ENCODE results near the gene OR8D1. TPM values are rescaled to one million over a fixed set of nuclear protein-coding genes. Genes with fewer than 3 reads are reported as not detected.
"Not testable (repeated sequence)": the region's sequence is repeated elsewhere in the genome, so short reads cannot be mapped to it uniquely, and the experiment has no call there.

The OR8D1 gene
- total RNA-seq, 1 donor from 2014 or later = not detected

DNA sequence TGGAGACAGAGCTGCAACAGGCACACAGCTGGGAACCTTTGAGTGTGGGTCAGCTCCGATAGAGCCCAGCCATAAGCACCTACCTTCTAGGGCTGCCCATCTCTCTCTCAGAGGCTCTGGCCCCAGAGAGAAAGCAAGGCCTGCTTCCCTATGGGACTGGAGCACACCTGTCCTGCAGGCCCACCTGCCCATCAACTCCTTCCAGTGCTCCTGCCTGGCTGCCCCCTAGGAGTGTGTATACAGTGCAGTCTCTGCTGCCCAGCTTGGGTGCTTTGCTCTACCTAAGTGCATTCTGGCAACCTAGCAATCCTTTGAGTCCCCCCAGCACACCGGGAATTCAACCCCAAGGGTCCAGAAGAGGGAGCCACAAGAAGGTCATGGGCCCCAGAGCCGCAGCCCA lies 36.5 kb downstream of the OR8D1 start:
- Mint-ChIP-seq H3K4me1 (ENCODE audit: unreplicated experiment) (no peaks in the 10 kb centered on the region), H3K36me3 (no peaks in the 10 kb centered on the region), H3K27me3 (no peaks in the 10 kb centered on the region), H3K9me3 (peaks cover 15% of the 10 kb centered on the region), H3K27ac (no peak overlapping the region), H3K4me3 (no peak overlapping the region)
- no peak for DNase-seq (ENCODE audit: extremely low spot score, unreplicated experiment)
- TF ChIP-seq, protein P1, sequence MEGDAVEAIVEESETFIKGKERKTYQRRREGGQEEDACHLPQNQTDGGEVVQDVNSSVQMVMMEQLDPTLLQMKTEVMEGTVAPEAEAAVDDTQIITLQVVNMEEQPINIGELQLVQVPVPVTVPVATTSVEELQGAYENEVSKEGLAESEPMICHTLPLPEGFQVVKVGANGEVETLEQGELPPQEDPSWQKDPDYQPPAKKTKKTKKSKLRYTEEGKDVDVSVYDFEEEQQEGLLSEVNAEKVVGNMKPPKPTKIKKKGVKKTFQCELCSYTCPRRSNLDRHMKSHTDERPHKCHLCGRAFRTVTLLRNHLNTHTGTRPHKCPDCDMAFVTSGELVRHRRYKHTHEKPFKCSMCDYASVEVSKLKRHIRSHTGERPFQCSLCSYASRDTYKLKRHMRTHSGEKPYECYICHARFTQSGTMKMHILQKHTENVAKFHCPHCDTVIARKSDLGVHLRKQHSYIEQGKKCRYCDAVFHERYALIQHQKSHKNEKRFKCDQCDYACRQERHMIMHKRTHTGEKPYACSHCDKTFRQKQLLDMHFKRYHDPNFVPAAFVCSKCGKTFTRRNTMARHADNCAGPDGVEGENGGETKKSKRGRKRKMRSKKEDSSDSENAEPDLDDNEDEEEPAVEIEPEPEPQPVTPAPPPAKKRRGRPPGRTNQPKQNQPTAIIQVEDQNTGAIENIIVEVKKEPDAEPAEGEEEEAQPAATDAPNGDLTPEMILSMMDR (conservative IDR thresholded peaks at IDR 0.05) = no peak

DNA sequence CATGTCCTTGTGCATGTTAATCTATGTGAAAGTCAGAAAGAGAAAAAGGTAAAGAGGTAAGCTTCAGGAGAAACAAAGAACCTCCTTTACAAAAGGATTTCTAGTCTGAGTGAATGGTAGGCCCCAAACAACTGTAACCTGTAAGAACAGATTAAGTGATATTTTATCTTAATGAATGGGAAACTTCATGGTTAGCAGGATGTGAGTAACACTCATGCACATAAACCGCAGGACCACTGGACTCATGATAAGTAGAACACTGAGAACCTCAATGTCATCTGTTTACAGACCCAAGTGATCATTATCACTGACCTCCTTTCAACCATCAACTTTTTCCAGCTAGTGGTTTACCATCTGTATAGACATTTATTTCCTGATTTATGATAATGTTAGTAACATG lies 37.7 kb downstream of the OR8D1 start:
- no peak overlapping the region for H3K27ac Mint-ChIP-seq
- no peak for DNase-seq (ENCODE audit: extremely low spot score, unreplicated experiment)
- H3K27me3 Mint-ChIP-seq = no peaks in the 10 kb centered on the region
- H3K36me3 Mint-ChIP-seq = no peaks in the 10 kb centered on the region
- H3K4me1 Mint-ChIP-seq (ENCODE audit: unreplicated experiment) = no peaks in the 10 kb centered on the region
- TF ChIP-seq, protein P1 (conservative IDR thresholded peaks at IDR 0.05) = no peak
- H3K9me3 Mint-ChIP-seq = peaks cover 8% of the 10 kb centered on the region
- H3K4me3 Mint-ChIP-seq = no peak overlapping the region

- Mint-ChIP-seq H3K27me3 (no peaks in the 10 kb centered on the region), H3K4me1 (ENCODE audit: unreplicated experiment) (no peaks in the 10 kb centered on the region), H3K36me3 (no peaks in the 10 kb centered on the region), H3K9me3 (no peaks in the 10 kb centered on the region), H3K4me3 (no peak overlapping the region), H3K27ac (no peak overlapping the region)
- no peak for DNase-seq (ENCODE audit: extremely low spot score, unreplicated experiment)
- TF ChIP-seq, protein P1 (conservative IDR thresholded peaks at IDR 0.05) = no peak
Observed at GRCh38 chr11:124274000-124274399, 39.7 kb downstream of the OR8D1 start.

DNA sequence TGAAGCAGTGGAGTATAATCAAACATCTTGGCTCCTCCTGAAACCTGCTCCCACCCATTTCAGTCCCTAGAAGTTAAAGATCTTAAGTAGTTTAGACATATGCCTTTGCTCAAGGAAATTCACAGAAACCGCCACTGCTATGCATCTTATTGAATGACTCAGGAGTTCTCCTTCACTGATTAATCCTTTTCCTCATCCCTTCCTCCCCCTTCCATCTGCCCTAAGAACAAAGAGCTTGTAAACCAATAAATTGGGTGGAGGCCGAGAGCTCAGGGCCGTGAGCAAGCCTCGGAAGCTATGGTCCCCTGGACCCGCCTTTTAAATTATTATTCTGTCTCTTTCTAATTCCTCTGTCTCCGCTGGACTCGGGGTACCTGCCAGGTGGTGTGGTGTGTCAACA lies 42.9 kb downstream of the OR8D1 start:
- H3K27me3 Mint-ChIP-seq; H3K4me3 Mint-ChIP-seq; H3K36me3 Mint-ChIP-seq; DNase-seq (ENCODE audit: extremely low spot score, unreplicated experiment); H3K9me3 Mint-ChIP-seq; H3K4me1 Mint-ChIP-seq (ENCODE audit: unreplicated experiment); H3K27ac Mint-ChIP-seq: not testable (repeated sequence)

GRCh38 chr11:124265041-124265440 lies 48.7 kb downstream of the OR8D1 start:
- not testable (repeated sequence) for H3K27me3 Mint-ChIP-seq; H3K4me3 Mint-ChIP-seq; H3K36me3 Mint-ChIP-seq; DNase-seq (ENCODE audit: extremely low spot score, unreplicated experiment); H3K27ac Mint-ChIP-seq; H3K4me1 Mint-ChIP-seq (ENCODE audit: unreplicated experiment); H3K9me3 Mint-ChIP-seq

DNA sequence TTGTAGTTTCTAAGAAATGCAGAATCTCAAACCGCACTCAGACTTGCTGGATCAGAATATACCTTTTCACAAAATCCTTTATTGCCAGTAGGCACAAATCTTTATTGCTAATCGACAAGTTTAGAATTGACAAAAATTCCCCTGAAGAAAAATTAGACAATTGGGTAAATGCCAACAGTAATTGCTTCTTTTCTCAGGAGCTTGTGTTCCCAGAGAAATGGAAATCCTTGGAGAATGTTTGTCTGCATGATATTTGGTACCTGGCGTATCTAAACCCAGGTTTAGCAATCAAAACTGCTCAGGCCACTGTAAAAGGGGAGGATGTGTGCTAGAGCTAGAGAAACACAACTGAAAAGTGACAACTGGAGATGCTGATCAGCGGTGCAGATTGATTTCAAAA lies 57.7 kb downstream of the OR8D1 start, which contains the start of gene OR8G5:
TSS of gene OR8G5 (plus strand) at position 301 of the 400 bp plus-strand sequence. CDS start 8,556 bp downstream, outside the sequence.
- peaks cover 4% of the 10 kb centered on the region for H3K27me3 Mint-ChIP-seq
- no peaks in the 10 kb centered on the region for H3K4me1 Mint-ChIP-seq (ENCODE audit: unreplicated experiment)
- TF ChIP-seq, protein P1 (conservative IDR thresholded peaks at IDR 0.05) = no peak
- no peak for DNase-seq (ENCODE audit: extremely low spot score, unreplicated experiment)
- no peaks in the 10 kb centered on the region for H3K9me3 Mint-ChIP-seq
- H3K27ac Mint-ChIP-seq = no peak within 1 kb of the TSS
- H3K36me3 Mint-ChIP-seq = no peaks in the 10 kb centered on the region
- no peak within 1 kb of the TSS for H3K4me3 Mint-ChIP-seq

Other genes starting within 250 kb of the OR8D1 start
- gene VWA5A, start 198.5 kb downstream of the OR8D1 start, total RNA-seq (ENCODE audit: low replicate concordance) = 29.7 and 42.9 TPM in 2 replicates
- gene OR10D3, start 130.6 kb downstream of the OR8D1 start, total RNA-seq (ENCODE audit: low replicate concordance) = 0.26 TPM in 1 of 2 replicates, not detected in the other
- gene OR8G1, start 72.9 kb downstream of the OR8D1 start, total RNA-seq (ENCODE audit: low replicate concordance) = not detected in 2 replicates
- gene OR8G5, start 57.6 kb downstream of the OR8D1 start, total RNA-seq (ENCODE audit: low replicate concordance) = 0.26 TPM in 1 of 2 replicates, not detected in the other
- gene OR8D2, start 6.2 kb upstream of the OR8D1 start, total RNA-seq (ENCODE audit: low replicate concordance) = not detected in 2 replicates
- not detected in 2 replicates for gene OR8B2, start 70.5 kb upstream of the OR8D1 start, total RNA-seq (ENCODE audit: low replicate concordance)
- gene OR8B3, start 85.1 kb upstream of the OR8D1 start, total RNA-seq (ENCODE audit: low replicate concordance) = not detected in 2 replicates
- gene OR8B4, start 110.9 kb upstream of the OR8D1 start, total RNA-seq (ENCODE audit: low replicate concordance) = not detected in 2 replicates
- gene OR8B8, start 131.7 kb upstream of the OR8D1 start, total RNA-seq (ENCODE audit: low replicate concordance) = 0.14 TPM in 1 of 2 replicates, not detected in the other
- not detected in 2 replicates for gene OR8B12, start 229.7 kb upstream of the OR8D1 start, total RNA-seq (ENCODE audit: low replicate concordance)

All from type B pancreatic cell (in vitro differentiated cells).